NCI-H82 (cell line): ENCODE measurements around the gene SP3.

ENCODE experiments used
- DNase-seq: peaks from one replicate; lab custom pipeline; 2025; lab: John Stamatoyannopoulos, UW

The SP3 gene

DNA sequence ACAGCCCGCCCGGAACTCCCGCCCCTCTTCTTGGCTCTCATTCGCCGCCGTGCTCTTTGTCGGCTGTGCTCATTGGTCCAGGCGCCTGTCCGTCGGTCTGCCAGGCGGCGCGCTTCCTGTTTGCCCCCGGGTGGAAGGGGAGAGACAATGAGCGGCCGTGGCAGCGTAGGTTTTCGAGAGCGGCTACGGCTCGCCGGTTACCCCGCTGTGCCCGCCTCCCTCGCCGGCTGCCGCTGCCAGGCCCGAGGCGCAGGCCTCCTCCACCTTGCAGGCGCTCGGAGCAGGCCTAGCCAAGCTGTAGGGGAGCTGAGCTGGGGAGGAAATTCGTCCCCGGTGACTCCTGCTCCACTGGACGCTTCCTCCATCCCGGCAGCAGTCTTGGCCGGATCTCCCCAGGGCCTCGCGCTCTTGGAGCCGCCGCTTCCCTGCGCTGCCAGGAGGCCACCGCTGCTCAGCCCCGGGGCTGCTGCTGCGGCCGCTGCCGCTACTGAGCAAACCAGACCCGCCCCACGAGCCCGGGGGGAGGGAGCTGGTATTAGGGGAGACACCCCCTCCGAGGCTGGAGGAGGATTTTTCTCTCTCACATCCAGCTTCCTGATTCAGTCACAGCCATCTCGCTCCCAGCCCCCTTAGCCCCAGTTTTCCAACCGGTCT, at the start of gene SP3:
Gene SP3, minus strand, starts transcription at position 2 of the 654 bp plus-strand sequence. CDS start 202 bp downstream, outside the sequence.
- DNase-seq, result peak; percentile 99

DNA sequence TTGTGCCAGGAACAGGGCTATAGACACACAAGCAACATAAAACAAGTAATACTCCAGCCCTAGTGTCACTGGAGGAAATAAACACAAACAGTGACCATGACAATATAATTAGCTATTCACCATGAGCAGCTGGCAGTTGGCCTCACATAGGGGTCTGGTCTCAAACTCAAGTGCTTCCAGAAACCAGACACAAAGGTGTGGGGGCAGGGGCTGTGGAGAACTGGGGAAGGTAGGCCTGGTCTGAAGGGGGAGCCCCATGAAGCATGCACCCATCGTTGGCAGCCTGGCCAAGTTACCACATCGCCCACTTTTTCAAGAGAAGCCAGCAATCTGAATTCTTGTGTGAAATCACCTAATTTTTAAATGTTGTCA, 49.5 kb upstream of the SP3 start:
- DNase-seq, result peak; percentile 54

DNA sequence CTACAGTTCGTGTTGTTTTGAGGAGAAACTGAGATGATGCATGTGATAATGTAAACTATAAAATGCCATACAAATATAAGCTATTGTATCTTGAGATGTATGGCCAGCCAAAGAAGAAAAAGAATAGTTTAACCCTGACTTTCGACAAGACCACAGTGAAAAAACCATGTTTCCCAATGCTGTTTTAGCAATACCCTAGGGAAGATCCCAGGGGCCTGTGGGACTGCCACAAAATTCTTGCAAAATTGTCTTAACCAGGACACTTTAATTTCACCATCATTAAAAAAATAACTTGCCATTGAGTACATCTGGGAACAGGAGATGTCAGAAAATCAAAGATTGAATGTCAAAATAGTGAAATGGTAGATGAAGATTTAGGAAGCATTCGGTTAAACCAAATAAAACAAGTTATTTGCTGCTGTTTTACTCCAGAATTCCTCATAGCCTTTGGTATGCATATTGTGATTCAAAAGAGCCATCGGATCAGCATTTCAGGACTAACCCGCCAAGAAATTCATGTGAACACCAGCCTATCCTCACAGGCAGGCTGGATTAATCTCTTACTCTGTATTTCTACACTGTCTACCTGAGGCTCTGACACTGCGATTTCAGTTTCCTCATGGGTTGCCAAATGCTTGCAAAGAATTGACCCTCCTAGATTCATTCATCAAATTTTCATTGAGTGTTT, 49.0 kb upstream of the SP3 start:
- no peak for DNase-seq

DNA sequence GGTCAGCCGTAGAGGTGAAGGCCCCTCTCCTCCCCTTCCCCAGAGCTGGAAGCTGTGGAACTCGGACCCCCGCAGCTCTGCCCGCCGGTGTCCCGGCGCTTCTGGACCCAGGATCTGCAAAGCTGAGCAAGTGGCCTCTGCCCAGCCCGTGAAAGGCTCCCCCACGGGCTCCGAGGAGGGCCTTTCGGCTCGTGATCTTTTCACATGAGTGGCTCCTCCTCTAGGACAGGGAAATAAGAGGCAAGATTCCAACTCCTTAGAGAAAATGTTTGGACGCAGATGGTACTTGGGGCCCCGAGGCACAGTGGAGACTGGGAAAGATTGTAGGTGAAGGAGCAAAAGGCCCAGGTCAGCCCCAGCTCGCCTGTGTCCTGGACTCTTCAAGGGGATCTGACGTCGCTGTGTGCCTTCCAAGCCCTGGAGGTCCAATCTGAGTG, 48.2 kb upstream of the SP3 start:
- no peak for DNase-seq

DNA sequence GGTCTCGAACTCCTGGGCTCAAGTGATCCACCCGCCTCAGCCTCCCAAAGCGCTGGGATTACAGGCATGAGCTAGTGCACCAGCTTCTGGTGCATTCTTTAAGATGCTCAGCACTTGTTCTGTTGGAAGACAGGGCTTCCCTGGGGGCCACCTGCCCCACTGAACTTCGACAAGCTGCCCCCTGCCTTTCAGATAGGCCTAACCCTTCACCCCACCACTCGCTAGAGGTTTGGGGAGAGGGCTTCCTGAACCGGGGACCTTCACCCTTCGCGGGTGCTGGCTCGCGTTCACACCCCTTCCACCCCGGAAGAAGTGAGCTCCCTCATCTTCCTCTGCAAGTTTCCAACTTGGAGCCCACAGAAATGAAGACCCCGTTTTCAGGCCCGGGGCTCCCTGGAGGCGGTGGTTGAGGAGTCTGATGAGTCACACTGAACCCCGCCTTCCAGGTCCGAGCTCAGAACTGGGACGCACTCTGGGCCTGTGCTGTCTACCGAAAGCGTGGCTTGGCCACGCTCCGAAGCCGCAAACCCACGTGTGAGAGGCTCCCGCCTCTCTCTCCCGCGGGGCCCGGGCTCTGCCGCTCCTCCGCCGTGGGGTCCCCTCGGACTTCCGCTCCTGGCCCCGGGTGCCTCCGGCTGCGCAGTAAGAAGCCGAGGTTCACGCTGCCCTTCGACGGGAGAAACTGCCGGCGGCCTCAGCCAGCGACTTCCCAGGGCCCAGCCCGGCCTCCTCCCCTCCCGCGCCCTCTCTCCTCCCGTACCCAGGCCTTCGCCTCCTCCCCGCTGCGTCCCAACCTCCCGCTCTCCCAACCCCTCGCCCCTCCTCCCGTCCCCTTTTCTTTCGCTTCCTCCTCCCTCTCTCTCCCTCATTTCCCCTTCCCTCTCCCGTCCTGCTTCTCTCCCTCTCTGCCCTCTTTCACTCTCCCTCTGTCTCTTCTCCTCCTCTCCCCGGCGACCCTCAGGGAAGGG, 47.5 kb upstream of the SP3 start:
- DNase-seq, result no peak

DNA sequence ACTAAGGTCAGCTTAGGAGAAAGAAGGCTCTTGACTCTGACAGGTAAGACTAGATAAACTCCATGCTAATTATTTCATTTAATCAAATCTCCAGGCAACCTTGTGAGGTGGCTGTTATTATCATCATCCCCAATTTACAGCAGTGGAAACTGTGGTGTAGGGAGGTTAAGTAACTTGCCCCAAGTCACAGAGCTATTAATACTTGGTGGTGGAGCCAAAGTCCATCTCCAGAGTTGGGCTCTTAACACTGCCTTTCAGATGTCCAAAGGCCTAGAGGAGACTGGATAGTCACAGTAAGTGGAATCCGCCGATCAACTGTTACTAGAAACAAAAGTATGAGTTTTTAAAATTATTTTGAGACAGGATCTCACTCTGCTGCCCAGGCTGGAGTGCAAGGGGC, 46.6 kb upstream of the SP3 start:
- no peak for DNase-seq

DNA sequence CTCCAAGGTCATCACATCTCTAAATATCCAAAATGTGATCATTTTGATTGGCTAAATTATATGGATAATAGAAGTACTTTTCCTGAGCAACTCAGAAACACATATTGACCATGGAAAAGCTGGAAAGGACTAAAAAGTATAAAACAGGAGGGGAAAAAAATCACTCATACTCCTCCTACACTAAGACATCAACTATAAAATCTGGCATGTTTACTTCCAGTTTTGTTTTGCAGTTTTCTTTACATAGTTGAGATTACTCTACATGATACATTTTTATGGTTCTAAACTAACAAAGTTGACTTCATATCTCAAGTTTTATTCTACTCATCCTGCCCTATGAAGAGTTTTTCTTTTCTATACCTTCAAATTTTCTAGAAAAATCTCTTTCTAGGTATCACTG, 46.0 kb upstream of the SP3 start:
- no peak for DNase-seq

DNA sequence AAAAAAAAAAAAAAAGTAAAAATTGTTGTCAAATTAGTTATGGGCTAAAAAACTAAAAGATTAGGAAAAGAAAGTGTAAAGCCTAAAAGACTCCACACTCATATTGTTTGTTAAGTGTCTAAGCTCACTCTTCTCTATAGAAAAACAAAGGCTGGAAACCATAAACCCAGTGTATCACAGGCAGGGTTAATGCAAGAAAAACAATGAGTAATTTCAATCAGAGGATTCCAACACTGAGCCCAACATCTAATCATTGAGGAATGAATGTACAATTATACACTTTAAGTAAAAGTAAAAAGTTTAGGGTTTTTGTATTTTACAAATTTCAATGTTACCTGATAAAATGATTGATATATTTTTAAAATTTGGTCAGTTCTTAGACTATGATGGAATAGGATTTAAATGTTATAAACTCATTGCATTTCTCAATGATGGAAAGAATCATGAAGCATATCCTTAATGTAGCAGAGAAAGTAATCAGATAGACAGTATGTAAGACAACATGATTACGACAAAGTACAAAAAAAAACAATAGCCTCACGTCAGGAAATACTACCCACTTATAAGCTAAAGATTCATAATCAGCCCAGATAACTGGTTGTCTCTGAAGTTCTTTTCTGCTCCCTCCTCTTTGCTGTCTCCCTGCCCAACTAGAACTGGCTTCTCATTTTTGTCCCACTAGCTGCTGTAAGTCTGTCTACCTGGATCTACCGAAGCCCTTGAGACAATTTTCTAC, 44.5 kb upstream of the SP3 start:
- no peak for DNase-seq

DNA sequence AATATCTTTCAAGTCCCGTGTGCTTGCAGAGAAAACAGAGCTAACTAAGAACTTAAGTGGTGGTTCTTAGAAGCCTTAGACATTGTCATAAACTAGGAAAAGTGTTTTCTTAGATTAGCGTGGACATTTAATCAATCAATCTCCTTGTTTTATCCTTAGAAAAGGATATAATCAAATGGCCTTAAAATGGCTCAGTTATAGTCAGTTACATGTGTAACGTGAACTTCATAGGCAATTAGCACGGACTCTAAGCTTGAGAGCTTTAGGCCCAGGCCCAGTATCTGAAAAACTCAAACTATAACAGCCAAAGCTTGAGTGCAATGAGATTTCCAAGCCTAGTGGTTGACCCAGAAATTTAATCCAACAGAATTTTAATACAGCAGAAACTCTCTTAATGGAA, 43.5 kb upstream of the SP3 start:
- DNase-seq, result no peak

DNA sequence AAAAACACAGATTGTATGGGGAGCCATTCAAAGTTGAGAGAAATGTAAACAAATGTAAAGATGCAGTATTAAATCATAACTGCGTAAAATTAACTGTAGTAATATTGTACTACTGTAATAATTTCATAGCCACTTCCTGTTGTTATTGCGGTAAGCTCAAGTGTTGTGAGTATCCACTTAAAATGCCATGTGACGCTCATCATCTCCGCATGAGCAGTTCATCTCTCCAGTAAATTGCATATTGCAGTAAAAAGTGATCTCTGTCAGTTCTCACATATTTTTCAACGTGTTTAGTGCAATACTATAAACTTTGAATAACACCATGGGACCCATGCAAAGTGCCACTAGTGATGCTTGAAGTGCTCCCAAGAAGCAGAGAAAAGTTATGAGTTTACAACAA, 41.8 kb upstream of the SP3 start:
- DNase-seq, result no peak

DNA sequence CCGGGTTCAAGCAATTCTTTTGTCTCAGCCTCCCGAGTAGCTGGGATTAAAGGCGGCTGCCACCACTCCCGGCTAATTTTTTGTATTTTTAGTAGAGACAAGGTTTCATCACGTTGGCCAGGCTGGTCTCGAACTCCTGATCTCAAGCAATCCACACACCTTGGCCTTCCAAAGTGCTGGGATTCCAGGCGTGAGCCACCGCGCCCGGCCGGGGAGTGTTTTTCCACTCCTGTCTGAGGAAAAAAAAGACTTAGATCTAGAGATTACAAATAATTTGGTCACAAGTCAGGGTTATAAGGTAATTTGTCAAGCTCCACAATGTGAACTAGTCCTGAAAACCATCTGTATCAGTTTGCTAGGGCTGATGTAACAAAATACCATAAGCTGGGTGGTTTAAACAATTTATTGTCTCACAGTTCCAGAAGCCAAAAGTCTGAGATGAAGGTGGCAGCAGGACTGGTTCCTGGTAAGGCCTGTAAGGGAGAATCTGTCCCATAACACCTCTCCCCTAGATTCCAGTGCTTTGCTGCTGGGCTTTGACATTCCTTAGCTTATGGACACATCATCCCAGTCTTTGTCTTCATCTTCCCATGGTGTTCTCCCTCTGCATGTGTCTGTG, 40.7 kb upstream of the SP3 start:
- no peak for DNase-seq

DNA sequence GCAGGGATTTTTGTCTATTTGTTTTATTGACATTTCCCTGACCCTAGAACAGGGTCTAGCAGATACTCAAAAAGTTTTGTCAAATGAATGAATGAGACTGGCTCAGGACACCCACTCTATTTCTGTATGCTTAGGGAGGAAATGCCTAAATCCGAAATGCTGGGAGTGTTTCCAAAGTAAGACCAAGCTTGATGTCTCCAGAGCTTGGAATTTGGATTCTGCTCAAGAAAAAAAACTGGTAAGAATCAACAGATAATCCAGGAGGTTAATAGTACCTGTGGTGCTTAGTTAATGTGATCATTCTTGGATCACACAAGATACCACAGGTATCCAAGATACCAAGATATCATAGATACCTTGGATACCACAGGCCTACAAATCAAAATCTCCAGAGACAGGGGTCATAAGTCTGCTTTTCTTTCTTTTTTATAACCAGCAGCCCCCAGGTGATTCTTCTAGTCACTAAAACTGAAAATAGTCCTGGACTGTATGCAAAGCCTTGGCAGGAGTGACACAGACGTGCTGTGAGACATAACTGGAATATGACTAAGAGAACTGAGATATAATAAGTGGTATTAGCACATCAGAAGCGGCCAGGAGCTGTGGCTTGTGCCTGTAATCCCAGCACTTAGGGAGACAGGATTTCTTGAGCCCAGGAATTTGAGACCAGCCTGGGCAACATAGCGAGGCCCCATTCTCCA, 39.9 kb upstream of the SP3 start:
- DNase-seq, result no peak

DNA sequence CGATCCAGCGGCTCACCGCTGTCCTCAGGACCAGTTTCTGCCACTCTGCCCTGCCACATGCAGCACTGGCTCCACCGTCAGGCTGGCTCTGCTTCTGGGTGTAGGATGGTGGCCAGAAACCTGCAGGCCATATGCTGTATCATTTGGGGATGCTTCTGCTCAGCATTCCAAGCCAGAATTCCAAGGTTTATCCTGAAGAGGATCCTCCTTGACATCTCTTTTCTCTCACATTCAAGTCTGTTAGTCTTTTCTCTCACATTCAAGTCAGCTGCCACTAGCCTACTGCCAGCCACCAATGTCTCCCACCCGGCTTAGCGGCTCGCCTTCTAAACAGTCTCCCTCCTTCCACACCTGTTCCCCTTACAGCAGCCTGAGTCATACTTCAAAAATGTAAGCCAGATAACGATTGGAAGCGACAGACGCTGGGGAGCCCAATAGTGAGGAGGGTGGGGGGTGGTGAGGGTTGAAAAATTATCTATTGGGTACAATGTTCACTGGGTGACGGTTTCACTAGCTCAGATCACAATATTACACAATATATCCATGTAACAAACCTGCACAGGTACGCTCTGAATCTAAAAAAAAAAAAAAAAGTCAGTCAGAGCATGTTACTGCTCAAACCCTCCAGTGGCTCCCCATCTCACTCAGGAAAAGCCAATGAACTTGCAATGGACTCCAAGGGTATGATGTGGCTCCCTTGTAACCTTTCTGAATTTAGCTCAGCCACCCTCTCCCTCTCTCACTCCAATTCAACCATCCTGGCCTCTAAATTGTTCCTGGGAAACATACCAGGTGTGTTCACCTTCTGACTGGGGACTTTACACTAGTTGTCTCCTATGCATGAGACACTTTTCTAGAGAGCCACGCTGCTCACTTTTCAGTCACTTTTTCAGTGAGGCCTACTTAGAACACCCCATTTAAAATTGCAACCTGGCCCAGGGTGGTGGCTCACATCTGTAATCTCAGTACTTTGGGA, 38.8 kb upstream of the SP3 start:
- DNase-seq, result peak; percentile 21

DNA sequence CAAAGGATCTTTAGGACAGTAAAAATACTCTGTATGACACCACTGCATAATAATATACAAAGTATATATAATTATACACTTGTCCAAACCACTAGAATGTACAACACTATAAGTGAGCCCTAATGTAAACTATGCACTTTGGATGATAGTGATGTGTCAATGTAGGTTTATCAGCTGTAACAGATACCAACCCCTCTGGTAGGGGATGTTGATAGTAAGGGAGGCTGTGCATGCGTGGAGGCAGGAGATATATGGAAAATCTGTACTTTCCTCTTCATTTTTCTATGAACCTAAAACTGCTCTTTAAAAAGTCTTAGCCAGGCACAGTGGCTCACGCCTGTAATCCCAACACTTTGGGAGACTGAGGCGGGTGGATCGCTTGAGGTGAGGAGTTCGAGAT, 37.5 kb upstream of the SP3 start:
- DNase-seq, result no peak

DNA sequence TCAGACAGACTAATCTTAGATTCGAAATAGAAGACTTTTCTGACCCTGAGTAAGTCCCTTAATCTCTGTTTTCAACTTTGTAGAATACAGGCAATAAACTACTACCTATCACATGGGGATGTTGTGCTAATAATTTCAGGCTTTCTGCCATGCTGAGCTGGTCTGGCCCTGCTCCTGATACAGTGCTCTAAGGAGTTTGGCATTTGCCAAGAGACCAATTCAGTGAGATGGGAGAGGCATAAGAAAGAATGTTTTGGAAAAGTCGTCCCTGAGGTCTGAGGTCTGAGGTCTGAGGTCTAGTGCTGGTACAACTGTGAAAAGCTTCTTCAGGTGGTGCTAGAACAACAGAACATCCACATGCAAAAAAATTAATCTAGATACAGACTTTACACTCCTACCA, 35.9 kb upstream of the SP3 start:
- no peak for DNase-seq

DNA sequence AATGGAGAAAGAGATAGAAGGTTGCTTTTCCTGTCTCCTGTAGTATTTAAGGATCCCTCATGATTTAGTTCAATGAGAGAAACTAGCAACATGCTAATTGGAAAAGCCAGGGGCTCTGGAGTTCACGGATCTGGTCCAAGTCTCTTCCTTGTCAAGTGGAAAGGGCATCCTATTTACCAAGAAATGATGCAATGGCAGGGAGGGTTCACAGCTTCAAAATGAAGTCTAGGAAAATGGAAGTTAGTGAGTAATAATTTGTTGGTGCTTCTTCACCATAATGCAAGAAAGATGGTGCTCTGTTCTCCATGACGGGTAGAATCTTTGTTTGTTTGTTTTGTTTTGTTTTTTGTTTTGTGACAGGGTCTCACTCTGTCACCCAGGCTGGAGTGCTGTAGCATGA, 34.6 kb upstream of the SP3 start:
- DNase-seq, result no peak

DNA sequence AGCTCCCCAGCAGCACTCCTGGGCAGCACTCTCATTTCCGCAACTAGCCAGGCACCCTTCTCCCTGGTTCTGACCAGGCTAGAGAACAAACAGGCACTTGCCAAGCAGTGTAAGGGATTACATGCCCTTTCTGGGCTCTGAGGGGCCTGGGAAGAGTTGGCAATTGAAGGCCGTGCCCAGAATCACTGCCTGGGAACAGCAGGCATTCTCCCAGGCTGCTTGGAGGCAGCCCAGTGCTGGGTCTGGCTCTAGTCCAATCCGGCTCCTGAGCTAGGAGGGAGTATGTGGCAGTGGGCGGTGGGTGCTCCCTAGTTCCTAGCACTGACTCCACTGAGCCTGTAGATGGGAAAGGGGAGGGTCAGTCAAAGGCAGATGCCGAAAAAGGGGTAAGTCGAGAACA, 34.1 kb upstream of the SP3 start:
- no peak for DNase-seq

DNA sequence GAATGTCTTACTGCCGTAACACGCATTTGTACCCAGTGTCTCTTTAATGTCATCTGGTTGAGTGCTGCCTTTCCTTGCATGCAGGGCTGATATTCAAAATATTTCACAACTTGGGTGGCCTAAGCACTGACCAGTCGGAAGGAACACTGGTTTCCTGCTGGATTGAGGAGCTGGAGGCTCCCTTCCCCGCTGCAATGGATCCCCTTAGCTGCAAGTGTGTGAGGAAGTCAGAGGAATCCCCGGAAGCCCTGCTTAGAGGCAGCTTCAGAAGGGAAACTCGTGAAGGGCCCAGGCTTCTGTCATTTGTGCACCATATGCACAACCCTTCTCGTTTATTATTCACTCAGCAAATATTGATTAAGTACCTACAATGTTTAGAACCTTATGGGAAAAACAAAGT, 33.2 kb upstream of the SP3 start:
- DNase-seq, result no peak

DNA sequence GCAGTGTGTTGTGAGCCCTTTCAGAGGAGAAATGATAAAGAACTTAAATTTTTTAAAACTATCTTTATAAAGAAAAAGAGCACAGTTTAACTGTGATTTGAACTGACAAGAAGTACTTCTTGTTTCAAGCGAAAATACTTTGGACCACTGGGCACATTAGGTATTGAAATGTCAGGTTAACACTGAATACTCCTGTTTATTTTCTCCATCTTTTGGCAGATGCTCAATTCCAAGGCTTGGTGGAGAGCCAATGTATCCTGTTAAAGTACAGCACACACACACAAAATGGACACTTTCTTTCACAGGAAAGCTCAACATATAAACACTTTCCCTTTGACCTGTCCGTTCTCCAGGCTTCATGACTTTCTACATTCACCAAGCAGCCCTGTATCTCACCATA, 32.6 kb upstream of the SP3 start:
- no peak for DNase-seq

DNA sequence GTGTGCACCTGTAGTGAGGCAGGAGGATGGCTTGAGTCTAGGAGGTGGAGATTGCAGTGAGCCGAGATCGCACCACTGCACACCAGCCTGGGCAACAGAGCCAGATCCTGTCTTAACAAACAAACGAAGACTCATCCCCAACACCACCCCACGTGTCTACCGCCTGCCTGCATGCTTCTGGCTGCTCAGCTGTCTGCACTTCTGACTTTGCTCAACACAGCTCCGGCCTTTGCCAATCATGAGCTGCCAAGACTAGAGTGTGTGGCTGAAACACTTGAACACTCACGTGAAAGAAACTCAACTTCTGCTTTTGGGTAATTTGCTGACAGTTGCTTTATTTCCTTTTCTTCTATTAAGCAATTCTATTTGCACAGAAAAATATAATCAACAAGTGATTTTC, 32.1 kb upstream of the SP3 start:
- DNase-seq, result no peak
